ENCODE results near the gene RRBP1.
"Not testable (repeated sequence)": the region's sequence is repeated elsewhere in the genome, so short reads cannot be mapped to it uniquely, and the experiment has no call there.

The RRBP1 gene

DNA sequence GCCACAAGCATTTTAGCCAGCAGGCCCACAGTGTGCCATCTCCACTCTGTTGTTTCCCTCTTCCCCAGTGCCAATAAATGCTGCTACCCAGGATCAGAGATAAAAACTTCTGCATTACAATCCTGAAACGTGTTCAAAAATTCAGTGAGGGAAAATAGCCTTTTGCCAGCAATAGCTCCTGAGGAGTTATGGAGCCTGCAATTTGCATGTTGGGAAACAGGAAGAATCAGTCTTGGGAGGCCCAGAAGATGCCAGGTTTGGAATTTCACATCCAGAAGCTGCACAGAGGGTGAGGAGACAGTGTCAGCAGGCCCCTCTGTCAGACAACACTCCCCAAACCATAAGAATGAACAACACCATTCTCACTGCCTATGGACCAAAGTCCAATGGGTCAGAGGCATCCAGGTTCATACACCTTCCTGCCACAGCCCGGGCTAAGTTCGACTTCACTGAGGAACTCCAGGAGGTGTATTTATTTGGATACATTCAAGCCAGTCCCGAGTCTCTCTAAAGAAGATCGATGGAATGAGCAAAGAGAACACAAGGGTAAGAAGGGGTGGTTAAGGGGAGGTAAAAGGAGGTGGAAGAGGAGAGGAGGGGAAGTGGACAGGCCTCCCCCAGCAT, 20.8 kb downstream of the RRBP1 start:
- DNase-seq (ENCODE audit: low read depth in 2 of 2), result no peak

DNA sequence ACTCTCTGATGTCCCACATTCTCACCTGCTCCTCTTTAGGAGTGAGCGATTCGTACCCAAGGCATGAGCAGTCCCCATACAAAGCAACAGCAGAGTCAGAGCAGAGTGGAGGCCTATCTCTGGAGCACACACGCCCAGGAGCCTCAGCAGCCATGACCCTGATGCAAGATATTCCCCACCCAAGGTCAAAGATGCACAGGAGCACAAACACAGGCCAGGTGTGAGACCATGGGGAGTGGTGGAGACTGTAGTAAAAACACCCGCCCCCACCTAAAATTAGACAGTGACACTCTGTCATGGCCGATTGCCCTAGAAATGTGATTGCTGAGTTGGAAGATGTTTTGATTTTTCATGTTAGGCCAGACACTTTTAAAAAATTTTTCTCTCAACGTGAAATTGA, 21.4 kb downstream of the RRBP1 start:
- no peak for DNase-seq (ENCODE audit: low read depth in 2 of 2)

DNA sequence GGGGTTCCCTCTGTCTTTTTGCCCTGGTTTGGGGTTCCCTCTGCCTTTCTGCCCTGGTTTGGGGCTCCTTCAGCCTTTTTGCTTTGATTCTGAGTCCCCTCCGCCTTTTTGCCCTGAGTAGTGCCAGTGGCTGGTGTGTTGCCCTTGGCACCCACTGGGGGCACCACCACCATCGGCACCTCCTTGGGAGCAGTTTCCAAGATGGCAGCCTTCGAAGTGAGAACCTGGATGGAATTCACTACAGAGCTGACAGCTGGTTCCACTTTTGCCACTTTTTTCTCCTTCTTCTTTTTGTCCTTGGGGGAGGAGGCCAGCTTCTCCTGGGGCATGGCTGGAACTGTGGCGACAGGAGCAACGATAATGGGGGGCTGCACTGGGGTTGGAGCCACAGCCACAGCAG, 22.2 kb downstream of the RRBP1 start:
- no peak for DNase-seq (ENCODE audit: low read depth in 2 of 2)

DNA sequence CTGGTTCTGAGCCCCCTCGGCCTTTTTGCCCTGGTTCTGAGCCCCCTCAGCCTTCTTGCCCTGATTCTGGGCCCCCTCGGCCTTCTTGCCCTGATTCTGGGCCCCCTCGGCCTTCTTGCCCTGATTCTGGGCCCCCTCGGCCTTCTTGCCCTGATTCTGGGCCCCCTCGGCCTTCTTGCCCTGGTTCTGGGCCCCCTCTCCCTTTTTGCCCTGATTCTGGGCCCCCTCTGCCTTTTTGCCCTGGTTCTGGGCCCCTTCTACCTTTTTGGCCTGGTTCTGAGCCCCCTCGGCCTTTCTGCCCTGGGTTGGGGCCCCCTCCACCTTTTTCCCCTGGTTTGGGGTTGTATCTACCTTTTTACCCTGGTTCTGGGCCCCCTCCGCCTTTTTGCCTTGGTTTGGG, 22.7 kb downstream of the RRBP1 start:
- DNase-seq (ENCODE audit: low read depth in 2 of 2), result not testable (repeated sequence)

DNA sequence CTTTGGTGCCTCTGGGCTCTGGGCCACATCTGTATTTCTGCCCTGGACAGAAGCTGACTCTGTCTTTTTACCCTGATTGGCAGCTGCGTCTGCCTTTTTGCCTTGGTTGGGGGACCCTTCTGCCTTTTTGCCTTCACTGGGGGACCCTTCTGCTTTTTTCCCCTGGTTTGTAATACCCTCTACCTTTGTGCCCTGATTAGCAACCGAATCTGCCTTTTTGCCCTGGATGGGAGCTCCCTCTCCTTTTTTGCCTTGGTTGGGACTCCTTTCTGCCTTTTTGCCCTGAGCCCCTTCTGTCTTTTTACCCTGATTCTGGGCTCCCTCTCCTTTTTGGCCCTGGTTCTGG, 23.4 kb downstream of the RRBP1 start:
- no peak for DNase-seq (ENCODE audit: low read depth in 2 of 2)

DNA sequence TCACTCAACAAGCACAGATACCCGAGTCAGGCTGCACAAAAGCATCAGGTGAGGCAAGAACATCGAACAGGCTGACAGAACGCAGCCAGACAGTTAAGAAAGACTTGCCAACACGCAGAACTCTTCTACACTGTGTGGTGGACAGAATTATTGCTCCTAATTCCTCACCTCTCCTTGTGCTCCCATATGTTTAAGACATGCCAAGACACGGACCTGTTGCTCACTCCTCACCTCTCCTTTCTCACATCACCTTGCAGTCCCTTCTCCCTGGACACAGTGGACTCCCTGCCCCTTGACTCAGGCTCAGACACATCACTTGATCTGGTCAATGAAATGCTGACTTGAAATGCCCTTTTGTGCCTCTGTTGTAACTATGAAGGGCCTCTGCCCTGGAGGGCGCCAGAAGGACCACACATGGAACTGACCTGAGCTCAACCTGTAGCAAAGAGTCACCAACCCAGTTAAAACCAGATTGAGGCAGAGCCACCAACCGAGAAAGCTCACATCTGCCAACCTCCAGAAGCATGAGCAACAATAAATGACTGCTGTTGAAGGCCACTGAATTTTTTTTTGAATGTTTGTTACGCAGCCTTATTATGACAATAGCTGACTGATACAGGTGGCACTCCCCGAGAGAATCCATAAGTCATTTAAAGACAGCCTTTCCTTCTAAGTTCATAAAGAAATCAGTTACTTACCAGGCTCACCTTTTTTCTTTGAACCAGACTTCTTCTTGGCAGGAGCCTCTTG, 24.0 kb downstream of the RRBP1 start:
- no peak for DNase-seq (ENCODE audit: low read depth in 2 of 2)

DNA sequence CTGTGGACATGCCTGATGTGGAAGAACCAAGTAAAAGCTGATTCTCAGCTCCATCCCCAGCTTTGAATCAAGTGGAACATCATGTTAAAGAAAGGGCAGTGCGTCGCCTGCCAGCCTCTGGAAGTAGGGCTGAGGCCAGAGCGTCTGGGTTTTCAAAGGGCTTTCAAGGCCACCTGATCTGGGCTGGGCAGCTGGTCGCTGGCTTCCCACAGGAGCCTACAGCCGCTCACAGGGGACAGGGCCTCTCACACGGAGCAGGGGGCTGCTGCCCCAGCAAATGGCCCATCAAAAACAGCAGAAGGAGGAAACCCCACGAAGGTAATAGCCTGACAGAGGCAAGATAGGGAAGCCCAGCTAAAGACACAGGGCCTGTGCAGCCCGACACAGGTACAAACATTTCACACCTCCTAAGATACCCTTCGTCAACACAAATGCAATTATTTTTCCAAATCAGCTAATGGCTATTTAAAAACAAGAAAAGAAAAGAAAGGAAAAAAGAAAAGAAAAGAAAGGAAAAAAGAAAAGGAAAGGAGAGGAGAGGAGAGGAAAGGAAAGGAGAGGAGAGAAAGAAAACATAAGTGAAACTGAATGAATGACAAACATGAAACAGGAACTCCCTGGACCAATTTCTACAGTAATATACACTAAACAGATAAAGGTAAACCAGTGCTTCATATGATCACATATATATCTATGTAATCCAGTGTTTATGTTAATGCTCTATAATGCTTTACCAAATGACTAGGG, 24.8 kb downstream of the RRBP1 start:
- no peak for DNase-seq (ENCODE audit: low read depth in 2 of 2)

DNA sequence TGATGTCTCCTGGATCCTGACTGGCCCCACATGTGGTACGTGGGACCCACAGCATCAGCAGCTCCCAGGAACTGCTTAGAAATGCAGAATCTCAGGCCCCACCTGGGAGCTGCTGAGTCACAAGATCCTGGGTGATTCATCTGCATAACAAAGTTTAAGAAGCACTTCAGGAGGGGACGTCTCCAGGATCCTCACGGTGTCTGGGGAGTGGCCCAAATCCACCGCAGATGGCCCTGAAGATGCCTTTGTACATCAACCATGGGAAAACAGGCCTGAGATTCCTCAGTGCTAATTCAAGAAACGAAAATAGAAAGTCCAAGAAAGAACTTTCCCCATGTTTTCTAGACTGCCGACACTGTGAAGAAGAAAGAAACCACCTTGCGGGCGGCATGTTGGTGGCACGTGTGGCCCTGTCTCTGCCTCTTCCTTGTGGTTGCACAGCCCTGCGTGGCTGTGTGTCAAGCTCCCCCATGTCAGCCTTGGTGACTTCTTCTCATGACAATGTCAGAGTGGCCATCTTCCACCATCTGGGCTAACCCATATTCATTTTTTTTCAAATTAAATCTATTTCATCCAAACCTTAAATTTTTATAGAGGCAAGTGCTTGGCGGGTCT, 26.1 kb downstream of the RRBP1 start:
- no peak for DNase-seq (ENCODE audit: low read depth in 2 of 2)

DNA sequence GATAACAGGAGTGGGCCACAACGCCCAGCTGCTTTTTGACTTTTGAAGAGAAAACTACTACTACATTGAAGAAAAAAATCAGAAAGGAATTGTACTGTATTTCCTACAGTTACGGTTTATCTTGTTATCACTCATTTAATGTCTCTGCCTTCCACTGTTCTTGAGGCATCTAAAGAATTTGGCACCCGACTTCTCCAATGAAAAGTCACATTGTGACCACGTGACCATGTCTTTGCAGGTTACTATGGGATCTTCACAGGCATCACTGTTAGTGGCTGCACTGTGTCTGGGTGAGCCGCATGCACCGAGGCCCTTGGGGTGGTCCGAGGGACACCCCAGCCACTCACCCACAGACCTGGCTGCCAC, 26.8 kb downstream of the RRBP1 start:
- no peak for DNase-seq (ENCODE audit: low read depth in 2 of 2)

DNA sequence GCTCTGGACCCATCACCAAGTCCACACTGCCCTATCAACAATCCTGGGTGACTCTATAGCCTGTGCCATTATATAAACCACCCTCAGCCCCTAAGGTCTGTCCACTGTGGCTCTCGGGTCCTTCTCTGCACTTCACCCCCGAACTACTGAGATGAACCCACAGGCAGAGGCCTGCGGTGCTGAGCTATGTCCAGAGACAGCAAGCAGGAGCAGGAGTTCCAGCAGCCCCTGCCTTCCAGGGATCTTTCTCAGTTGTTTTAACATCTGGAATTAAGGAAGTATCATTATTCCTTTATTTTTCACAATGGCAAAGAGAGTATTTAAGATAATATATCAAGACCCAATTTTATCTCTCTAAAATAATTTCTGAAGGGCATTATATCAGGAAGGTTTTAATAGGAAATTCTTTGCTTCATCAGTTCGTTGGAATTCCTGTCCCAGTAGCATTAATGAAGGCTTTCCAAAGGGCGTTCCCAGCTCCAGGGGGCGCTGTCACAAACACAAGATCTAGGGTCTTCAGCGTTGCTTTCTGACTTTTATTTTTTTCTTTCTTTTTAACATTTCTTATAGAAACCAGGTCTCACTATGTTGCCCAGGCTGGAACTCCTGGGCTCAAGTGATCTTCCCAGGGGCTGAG, 27.3 kb downstream of the RRBP1 start:
- no peak for DNase-seq (ENCODE audit: low read depth in 2 of 2)

DNA sequence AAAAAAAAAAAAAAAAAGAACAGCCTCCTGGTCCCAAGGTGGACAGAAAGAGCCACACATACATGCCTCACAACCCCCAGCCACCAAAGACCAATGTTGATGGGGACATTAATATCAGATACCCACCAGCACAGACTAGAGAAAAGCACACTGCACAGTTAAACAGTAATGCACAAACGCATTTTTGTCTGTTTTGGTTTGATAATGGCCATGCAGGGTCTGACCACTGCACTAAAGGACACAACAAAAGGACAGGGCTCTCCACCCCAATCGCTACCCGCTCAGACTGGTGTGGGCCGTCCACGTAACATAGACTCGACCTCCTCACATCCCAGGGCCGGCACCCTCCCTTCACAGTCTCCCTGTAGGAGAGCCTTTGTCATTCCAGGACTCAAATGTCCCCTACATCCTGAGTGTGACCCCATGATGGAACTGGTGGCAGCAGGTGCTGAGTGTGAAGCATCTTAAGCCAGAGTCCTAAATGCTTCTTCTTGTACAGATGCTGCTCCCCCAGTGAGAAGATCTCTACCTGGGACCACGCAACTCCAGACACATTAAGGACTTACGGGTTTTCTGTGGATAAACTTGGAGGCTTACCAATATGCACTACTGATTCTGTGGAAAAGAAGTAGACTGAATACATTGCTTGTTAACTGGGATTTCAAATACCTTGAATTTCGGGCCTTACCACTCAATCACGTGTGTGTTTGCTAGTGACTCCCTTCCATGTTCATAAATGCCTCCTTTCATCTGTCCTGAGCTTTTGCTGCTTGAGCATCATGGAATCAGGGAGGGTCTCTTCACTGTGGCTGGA, 28.0 kb downstream of the RRBP1 start:
- no peak for DNase-seq (ENCODE audit: low read depth in 2 of 2)

DNA sequence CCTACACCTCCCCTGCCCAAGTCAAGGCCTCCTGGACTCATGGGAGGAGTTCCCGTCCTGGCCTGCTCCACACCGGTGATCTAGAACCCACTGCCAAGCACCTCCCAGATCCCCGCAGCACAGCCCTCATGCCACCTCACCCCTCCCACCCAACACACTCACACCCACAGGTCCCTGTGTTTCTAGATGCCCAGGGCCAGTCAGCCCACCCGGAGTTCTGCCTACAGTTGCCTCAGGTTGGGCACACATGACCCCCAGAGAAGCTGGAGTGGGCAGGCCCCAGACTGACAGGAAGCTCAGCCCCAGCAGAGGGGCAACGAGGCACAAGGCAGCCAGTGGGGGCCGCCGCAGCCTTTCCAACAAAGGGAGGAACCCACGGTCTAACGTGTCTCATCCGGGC, 29.6 kb downstream of the RRBP1 start:
- DNase-seq (ENCODE audit: low read depth in 2 of 2), result no peak

DNA sequence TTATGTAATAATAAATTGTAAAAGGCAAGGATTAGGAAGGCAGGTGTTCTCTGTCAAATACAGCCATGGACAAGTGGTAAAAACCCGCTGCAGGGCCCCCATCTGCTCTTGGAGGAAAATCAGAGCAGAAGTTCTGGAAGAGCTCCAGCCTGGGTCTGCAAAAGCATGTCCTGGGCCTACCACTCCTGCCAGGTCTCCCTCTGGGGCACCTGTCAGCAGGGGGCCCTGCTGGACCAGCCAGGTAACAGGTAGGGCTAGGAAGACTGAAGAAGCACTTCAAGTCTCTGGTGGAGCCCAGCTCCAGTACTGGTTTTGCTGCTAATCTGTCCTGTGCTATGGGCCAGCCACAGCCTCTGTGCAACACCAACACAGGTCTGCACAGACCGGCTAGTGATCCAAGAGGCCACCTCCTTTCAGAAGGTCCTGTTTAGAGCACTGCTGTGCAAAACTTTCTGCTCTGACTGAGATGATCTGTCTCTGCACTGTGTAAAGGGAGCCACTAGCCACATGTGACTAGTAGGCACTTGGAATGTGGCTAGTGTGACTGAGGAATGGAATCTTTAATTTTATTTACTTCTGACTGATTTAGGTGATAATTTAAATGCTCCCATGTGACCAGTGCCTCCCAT, 30.2 kb downstream of the RRBP1 start:
- DNase-seq (ENCODE audit: low read depth in 2 of 2), result no peak

DNA sequence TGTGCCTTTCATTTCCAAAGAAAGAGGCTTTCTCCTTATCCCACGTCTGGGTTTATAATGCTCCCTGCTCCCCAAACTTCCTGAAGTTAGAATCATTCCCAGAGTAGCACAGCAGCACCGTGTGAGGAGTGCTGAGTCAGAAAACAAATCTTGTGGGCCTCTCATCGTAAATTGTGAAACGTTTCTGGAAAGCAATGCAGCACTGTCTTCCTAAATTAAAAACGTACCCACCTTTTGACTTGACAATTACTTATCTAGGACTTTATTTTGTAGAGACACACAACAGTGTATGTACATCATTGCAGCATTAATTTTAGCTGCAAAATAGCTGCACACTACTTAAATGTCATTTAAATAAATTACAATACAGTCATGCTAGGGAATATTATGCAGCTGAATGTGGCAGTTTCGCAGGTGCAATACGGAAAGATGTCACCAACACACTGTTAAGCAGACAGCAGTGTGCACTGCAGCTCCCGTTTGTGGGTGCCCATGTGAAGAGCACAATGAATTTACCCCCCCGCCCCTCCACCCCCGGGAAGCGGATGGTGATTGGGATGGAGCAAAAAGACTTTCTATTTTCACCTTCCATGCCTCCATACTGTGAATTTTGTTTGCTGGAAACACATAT, 30.8 kb downstream of the RRBP1 start:
- no peak for DNase-seq (ENCODE audit: low read depth in 2 of 2)

DNA sequence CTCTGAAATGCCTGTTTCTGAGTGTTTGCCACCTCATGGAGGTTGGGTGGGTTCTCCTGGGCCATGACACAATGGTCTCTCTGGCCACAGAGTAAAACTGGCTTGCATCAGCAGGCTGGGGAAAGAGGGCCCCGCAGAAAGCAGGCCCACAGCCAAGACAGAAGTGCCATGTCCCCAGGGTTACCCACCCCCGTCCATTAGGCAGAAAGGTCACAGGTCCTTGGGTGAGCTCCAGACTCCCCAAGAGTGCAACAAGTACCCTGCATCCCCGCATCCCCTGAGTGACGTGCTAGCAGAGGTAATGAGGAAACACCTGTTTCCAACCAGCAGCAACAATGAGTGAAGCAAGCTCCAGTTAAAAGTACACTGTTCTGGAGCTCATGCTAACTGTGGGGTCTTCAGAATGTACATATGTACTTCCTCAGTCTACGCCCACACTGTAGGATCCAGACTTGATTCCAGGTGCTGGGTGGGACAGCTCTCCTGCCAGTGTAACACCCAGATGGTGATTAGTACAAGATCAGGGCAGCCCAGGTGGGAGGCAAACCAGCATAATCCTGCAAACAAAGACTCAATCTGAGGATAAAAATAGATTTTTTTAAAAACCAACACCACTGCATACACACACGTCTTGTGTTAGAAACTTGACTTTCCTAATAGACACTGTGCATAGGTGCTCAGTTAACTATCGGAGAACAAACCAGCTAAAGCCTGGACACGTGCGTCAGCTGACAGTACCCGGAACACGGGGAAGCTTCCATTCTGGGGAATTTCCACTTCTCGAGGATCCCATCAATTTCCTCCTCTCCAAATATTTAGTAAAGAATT, 31.5 kb downstream of the RRBP1 start:
- no peak for DNase-seq (ENCODE audit: low read depth in 2 of 2)

DNA sequence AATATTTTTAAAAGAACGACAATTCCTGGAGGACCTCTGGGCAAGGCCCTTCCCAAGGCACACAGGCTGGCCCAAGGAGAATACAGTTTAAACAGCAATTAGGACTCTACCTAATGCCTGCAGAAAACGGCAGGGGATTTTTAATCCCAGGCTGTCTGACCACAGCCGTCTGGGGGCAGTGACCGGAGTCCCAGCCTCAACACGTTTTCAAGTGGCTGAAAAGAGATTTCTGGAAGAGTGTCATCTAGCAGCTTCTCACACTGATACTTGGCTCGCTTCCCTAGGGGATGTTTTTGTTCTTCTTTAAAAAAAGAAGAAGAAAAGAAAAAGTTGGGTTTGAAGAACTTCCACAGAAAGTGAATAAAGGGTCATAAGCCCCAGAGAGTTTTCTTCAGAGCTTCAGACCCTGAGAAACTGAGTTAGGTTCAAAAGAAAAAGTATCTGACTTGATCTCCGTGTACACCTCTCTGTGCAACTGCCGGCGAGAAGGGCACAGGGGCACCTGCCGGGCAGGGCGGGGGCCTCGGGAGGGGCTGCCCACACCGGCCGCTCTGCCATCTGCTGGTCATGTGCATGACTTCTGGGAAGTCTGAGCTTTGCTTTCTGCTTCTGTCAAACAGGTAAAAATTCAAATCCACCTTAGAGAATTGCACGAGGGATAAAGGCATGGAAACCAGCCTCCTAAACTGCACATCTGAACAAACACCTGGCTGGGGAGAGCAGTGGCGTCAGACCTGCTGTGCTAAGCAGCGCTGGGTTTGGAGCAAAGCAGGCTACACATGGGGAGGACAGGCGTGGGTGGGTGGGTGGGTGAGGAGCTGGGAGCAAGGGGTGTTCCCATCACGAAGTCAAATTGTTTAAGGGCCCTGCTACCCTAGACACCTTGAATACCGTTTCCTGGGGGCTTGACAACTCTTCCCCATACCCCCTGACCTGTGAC, 33.0 kb downstream of the RRBP1 start:
- no peak for DNase-seq (ENCODE audit: low read depth in 2 of 2)

DNA sequence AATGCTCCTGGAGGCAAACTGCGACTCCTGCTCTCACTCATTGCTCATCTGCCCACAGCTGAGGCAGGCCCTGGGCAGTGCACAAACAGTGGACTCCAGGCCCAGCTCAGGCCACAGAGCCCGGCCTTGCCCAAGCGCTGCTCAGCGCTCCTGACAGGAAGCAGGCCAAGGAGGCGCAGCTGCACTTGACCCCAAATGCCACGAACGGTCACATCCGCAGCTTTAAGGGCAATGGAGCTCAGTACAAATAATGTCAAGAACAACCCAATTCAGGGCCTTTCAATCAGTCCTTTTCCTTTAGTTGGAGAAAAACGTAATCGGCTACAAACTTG, 33.8 kb downstream of the RRBP1 start:
- no peak for DNase-seq (ENCODE audit: low read depth in 2 of 2)
